ENCODE measurements around the gene GSTA3. TPM values are rescaled to one million over a fixed set of nuclear protein-coding genes. Genes with fewer than 3 reads are reported as not detected.
"Not testable (repeated sequence)": the region's sequence is repeated elsewhere in the genome, so short reads cannot be mapped to it uniquely, and the experiment has no call there.

The GSTA3 gene
- total RNA-seq, 4 donors from 2014 or later, result not detected

- Histone ChIP-seq H3K4me1 (peaks cover 0 to 4% of the 10 kb centered on the region in 2 donors), H3K4me3 (no peak overlapping the region), H3K36me3 (no peaks in the 10 kb centered on the region), H3K27ac (no peak overlapping the region), H3K9me3 (no peaks in the 10 kb centered on the region), H3K27me3 (no peaks in the 10 kb centered on the region)
- DNase-seq (no peak), ATAC-seq (no peak)
- in situ Hi-C loops (cut with MboI; ENCODE audit: low sequenced_read_pairs in 4 of 4) (no loop called here), intact Hi-C loops (cut with DNase I; ENCODE audit: low total_unique reads) (no loop called here)
- no peak for TF ChIP-seq CTCF (IDR thresholded peaks at IDR 0.05 in 4 of 5, conservative IDR thresholded peaks at IDR 0.05 in 1 of 5)
- TF ChIP-seq POLR2A (IDR thresholded peaks at IDR 0.05), result no peak
Measured at GRCh38 chr6:52877786-52878185, 31.7 kb downstream of the GSTA3 start.

DNA sequence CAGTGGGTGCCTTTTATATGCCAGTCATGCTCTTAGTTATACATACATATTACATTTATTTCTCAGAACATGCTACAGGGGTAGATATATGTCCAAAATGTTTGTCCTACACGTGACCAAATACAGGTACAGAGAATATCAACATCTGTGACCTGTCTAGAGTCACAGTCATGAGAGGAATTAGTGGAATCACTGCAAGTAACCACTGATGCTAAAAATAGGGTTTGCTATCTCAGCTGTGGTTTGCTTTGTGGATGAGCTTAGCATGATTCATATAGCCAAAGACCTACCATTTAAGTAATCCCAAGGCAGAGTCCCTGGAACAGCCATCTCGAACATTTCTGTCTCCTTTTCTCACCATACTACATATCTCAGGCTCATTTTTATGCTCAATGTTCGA is 32.3 kb downstream of the GSTA3 start:
- ATAC-seq, result peak in 1 of 2 donors; percentile 46
- Histone ChIP-seq H3K4me3 (no peak overlapping the region), H3K9me3 (no peaks in the 10 kb centered on the region), H3K27ac (no peak overlapping the region), H3K4me1 (peaks cover 0 to 3% of the 10 kb centered on the region in 2 donors), H3K36me3 (no peaks in the 10 kb centered on the region), H3K27me3 (no peaks in the 10 kb centered on the region)
- in situ Hi-C loops (cut with MboI; ENCODE audit: low sequenced_read_pairs in 4 of 4) (no loop called here), intact Hi-C loops (cut with DNase I; ENCODE audit: low total_unique reads) (no loop called here)
- DNase-seq, result no peak
- TF ChIP-seq CTCF (IDR thresholded peaks at IDR 0.05 in 4 of 5, conservative IDR thresholded peaks at IDR 0.05 in 1 of 5), result no peak

- in situ Hi-C loops (cut with MboI; ENCODE audit: low sequenced_read_pairs in 4 of 4), result no loop called here
- Histone ChIP-seq H3K27me3 (no peaks in the 10 kb centered on the region), H3K27ac (no peak overlapping the region), H3K4me3 (no peak overlapping the region), H3K36me3 (no peaks in the 10 kb centered on the region), H3K9me3 (no peaks in the 10 kb centered on the region), H3K4me1 (no peaks in the 10 kb centered on the region)
- TF ChIP-seq POLR2A (IDR thresholded peaks at IDR 0.05) (no peak), CTCF (IDR thresholded peaks at IDR 0.05 in 4 of 5, conservative IDR thresholded peaks at IDR 0.05 in 1 of 5) (no peak)
- DNase-seq (no peak), ATAC-seq (no peak)
- intact Hi-C loops (cut with DNase I; ENCODE audit: low total_unique reads), result no loop called here
Measured at GRCh38 chr6:52876056-52876787, 33.3 kb downstream of the GSTA3 start.

DNA sequence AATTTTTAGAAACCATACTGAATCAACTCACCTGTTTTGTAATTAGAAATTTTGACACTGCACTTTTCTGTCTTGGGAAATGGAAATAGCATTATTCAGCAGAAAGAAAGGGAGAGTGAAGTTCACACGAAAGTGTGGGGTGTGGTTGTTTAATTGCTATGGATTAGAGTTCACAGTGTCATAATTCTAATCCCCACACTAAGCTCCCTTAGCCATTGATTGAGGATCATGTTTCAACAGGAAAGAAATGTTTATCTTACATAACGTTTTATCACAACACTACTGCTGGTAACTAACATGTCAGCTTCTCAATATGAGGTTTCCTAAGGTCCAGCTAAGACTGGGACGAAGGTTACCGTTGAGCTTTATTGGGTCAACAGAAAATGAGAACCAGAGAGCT is 37.5 kb downstream of the GSTA3 start:
- no peak for ATAC-seq
- intact Hi-C loops (cut with DNase I; ENCODE audit: low total_unique reads), result no loop called here
- TF ChIP-seq CTCF (IDR thresholded peaks at IDR 0.05 in 4 of 5, conservative IDR thresholded peaks at IDR 0.05 in 1 of 5) (no peak), POLR2A (IDR thresholded peaks at IDR 0.05) (no peak)

GRCh38 chr6:52871621-52872020 is 37.9 kb downstream of the GSTA3 start:
- Histone ChIP-seq H3K36me3 (no peaks in the 10 kb centered on the region), H3K9me3 (no peaks in the 10 kb centered on the region), H3K4me3 (no peak overlapping the region), H3K27me3 (no peaks in the 10 kb centered on the region), H3K4me1 (no peaks in the 10 kb centered on the region), H3K27ac (no peak overlapping the region)
- TF ChIP-seq CTCF (IDR thresholded peaks at IDR 0.05 in 4 of 5, conservative IDR thresholded peaks at IDR 0.05 in 1 of 5) (no peak), POLR2A (IDR thresholded peaks at IDR 0.05) (no peak)
- in situ Hi-C loops (cut with MboI; ENCODE audit: low sequenced_read_pairs in 4 of 4) (no loop called here), intact Hi-C loops (cut with DNase I; ENCODE audit: low total_unique reads) (no loop called here)
- DNase-seq (no peak), ATAC-seq (no peak)

More for the DNA sequence above, 37.5 kb downstream of the GSTA3 start:
- Histone ChIP-seq H3K9me3 (no peaks in the 10 kb centered on the region), H3K4me3 (no peak overlapping the region), H3K27me3 (no peaks in the 10 kb centered on the region), H3K4me1 (no peaks in the 10 kb centered on the region), H3K36me3 (no peaks in the 10 kb centered on the region), H3K27ac (no peak overlapping the region)
- in situ Hi-C loops (cut with MboI; ENCODE audit: low sequenced_read_pairs in 4 of 4), result no loop called here
- no peak for DNase-seq

GRCh38 chr6:52870335-52871091 is 39.0 kb downstream of the GSTA3 start:
- in situ Hi-C loops (cut with MboI; ENCODE audit: low sequenced_read_pairs in 4 of 4); DNase-seq; intact Hi-C loops (cut with DNase I; ENCODE audit: low total_unique reads); ATAC-seq; H3K4me1 ChIP-seq; H3K9me3 ChIP-seq; H3K36me3 ChIP-seq; H3K27ac ChIP-seq; H3K4me3 ChIP-seq; H3K27me3 ChIP-seq: not testable (repeated sequence)

DNA sequence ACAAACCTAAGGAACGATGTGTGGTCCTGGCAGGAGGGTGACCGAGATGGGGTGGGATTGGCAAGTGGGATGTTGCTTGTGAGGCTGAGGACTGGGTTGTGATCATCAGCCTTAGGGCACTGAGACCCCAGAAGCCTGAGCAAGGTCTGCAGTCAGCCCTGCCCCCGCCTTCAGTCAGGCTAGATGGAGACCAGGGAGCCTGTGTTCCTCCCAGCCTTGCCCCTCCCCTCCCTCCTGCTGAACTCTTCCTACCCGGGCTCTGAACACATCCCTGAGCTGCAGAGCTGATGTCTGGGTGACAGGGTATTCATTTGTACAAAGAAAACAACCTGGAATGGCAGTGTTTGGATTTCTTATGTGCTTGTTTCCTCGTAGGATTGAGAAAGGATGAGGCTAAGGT is 40.6 kb downstream of the GSTA3 start:
- intact Hi-C loops (cut with DNase I; ENCODE audit: low total_unique reads); in situ Hi-C loops (cut with MboI; ENCODE audit: low sequenced_read_pairs in 4 of 4); H3K4me1 ChIP-seq; H3K9me3 ChIP-seq; H3K36me3 ChIP-seq; DNase-seq; H3K27me3 ChIP-seq; H3K27ac ChIP-seq; ATAC-seq; H3K4me3 ChIP-seq: not testable (repeated sequence)
